ENCODE measurements around the gene MMP26.
"Not testable (repeated sequence)": the region's sequence is repeated elsewhere in the genome, so short reads cannot be mapped to it uniquely, and the experiment has no call there.

The MMP26 gene

GRCh38 chr11:4704054-4704789 lies at the start of gene MMP26:
Gene MMP26, plus strand, starts transcription at chr11:4704784.
- no peak for DNase-seq

- DNase-seq: no peak
Measured at GRCh38 chr11:4658629-4659445, 45.7 kb upstream of the MMP26 start.

GRCh38 chr11:4662876-4663275 lies 41.7 kb upstream of the MMP26 start:
- DNase-seq: no peak

- DNase-seq: no peak
Measured at GRCh38 chr11:4664183-4664582, 40.4 kb upstream of the MMP26 start.

DNA sequence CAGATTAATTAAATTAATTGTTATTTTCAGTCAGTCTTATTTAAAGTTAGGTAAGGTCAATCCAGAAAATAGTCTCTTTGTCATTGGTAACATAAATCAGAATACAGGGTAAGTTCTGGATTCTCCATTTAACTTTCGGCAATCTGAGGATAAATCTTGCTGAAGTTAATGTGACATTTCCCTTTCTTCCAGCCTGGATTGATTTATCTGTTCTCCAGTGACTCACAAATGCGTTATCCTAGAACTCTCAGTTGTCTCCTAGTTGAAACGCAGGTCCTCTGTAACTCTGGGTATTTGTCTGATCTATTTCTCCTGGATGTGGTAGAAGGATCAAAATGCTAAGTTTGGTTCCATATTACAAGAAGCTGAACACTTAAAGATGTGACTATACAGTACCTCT lies 39.8 kb upstream of the MMP26 start:
- DNase-seq: no peak

- no peak for DNase-seq
Measured at GRCh38 chr11:4665424-4665823, 39.2 kb upstream of the MMP26 start.

DNA sequence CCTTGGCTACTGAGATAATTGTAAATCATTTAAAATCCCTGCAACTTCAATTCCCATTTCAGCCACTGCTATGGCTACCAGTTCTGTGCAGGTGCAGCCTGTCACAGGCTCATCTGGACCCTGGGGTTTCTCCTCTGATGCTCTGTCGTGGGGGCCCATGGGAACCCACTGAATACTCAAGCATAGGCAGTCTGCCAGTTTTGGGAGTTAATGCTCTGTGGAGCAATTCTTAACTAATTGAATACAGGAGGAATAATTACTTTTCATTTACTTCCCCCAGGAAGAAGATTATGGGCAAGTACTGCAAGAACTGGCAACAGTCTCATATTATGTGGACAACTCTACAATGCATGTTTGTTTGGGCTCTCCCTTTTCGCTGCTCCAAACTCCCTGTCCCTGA lies 32.8 kb upstream of the MMP26 start:
- DNase-seq: no peak

DNA sequence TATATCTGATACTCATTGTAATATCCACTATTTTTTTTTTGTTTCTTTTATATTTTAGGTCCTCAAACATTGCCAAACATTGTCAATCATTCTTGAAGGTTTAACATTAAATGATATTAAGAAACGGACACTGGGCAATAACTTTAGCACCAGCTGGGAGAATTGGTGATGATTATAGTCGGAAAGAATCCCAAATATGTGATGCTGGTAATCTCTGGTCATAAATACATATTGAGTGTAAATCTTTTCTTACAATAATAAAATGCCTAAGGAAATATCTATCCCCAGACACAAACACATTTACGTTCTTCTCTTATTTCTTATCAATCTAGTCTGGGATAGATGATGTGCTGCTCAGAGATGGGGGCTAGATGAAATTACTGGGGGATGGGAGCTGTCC lies 32.1 kb upstream of the MMP26 start:
- peak in 1 of 2 experiments; percentile 14 for DNase-seq

DNA sequence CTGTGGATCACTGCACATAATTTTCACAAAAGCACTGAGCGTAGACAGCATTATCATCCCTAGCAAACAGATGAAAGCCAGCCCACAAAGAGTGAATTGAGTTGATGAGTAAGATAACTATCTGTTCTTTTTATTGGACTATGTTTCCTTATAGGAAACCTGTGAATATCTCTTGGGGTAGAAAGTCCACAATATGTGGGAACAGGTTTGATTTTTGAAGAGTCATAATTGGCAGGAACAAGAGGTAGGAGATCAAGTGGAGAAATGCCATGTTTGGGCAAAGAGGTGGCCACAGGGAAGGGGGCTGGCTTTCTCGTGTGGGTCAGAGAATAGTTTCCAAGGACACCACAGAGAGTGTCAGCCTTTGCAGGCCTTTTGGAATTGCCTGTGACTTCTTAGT lies 30.8 kb upstream of the MMP26 start:
- DNase-seq: no peak

DNA sequence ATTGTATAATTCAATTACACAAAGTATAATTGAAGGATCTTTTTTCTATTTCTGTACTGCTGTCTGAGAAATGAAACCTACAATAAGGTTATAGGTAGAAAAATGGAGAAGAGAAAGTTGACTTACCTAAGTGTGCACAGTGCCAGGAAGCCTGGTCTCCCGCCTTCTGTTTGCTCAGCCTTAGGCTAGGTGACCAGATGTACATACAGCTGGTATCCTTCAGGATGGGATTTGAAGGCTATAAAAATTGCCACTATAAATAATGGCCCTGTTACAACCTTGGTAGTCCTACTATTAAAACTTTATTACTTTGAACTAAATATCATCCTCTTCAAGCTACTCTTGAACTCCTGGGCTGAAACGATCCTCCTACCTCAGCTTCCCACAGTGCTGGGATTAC lies 26.6 kb upstream of the MMP26 start:
- no peak for DNase-seq

DNA sequence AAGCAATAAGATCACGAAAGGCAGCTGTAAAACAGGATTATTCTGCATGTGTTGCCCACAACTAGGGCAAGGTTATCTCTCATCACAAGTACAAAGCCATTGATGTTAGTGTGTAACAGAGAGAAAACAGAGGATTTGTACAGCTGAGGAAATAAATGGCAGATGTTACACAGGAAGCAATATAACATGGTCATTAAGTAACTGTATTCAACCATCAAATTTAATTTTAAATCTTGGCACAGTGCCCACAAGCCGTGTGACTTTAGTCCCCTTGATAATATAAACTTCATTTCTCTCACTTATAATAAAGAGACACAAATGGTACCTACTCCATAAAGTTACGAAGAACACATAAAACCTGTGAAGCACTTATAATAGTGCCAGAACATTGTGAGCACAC lies 24.2 kb upstream of the MMP26 start:
- DNase-seq: no peak

DNA sequence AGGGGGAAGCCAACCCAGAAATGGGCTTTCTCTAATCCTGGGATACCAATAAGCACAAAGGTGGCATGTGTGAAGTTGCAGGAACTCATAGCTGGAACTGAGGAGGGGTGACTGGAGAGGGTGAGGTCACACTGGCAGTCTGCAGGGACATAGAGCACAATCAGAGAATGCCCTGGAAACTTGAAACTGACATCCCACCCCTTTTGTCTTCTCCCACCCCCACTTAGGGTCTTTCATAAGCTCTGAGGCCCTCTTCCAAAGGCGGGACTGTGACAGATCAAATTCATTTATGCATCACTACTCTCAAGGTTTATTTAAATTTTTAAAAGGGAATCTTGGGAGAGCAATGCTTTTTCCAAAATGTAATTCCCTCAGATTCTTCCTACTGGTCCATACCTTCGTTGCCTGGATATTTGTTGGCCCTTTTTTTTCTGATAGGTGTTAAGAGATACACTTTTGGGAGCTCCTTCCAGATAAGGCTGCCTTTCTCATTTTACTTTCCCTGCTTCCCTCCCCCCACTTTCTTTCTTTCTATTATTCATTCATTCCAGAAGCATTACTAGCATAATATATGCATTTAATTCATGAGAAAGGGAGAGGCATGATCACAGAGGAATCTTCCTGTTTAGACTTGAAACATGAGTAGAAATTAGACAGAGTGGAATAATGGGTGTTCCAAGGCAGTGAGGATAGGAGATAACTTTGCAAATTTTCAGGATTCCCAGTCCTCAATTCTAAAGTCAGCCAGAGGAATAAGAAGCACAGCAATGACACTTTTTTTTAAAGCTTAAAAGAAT lies 21.8 kb upstream of the MMP26 start:
- no peak for DNase-seq

- no peak for DNase-seq
Measured at GRCh38 chr11:4684631-4685285, 19.8 kb upstream of the MMP26 start.

DNA sequence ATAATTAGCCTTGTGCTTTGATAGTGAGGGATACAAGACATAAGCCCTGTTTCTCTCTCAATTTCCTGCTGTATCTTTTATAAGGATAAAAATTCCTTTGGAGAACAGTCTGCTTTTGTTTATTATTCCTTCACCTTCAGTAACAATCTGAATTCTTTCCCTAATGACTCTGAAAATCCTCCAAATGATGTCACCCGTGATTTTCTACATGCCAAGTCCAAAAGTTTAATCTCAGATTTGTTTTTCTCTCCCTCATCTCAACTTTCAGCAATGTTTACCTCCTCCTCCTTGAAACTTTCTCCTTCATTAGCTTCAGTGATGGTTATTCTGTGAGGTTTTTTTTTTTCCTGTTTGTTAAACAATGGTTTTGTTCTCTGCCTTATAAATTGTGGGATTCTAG lies 9.1 kb upstream of the MMP26 start:
- no peak for DNase-seq

DNA sequence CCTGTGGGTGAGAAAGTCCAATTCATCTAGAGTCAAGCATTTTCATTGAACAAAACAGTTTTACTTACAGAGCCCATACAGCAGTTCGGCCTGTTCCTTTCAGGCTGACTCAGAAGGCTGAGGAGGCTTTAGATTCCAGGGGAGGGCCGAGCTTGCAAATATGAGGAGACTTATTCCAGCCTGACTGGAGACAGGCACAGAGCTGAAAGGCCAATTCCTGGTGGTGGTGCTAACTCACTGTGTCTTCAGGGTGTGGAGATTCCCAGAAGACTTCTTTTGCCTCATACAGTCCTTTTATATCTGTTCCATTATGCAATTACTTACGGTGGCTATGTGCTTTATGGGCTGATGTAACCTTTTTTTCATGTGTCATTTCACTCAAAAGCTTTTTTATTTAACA lies 7.0 kb upstream of the MMP26 start, which contains the start of gene OR51E2:
TSS of gene OR51E2 (minus strand) at position 269 of the 400 bp plus-strand sequence. CDS start 15,142 bp downstream, outside the sequence.
- no peak for DNase-seq

GRCh38 chr11:4699697-4700435 lies 4.7 kb upstream of the MMP26 start:
- no peak for DNase-seq

GRCh38 chr11:4700436-4700820 lies 4.2 kb upstream of the MMP26 start:
- DNase-seq: no peak

- no peak for DNase-seq
Measured at GRCh38 chr11:4704790-4705334, 278 bp downstream of the MMP26 start.

DNA sequence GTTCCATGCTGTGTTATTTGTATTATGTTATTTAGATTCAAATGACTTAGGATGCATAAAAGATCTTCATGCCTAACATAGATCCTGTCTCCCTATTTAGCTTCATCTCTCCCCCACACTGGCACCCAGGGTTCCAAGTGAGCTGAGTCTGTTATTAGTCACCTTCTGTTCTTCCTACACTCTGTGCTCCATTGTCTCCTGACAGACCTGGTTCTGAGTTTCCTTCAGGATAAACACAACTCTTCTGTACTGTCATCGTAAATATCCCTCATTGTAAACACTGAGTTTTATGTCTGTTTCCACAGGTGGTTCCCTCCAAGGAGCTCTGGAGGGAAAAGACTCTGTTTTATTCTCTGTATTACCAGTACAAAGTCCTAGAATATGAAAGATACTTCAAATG lies 8.7 kb downstream of the MMP26 start:
- no peak for DNase-seq

- DNase-seq: no peak
Measured at GRCh38 chr11:4714300-4714699, 9.7 kb downstream of the MMP26 start.

- not testable (repeated sequence) for DNase-seq
Measured at GRCh38 chr11:4722616-4723534, 18.3 kb downstream of the MMP26 start.

Data from SW 1271 (cell line).